Liver (tissue), 3 donors: ENCODE results near the gene PTP4A1.

ENCODE experiments used
- ATF3 ChIP-seq: IDR thresholded peaks from 2 replicates; pipeline ENCODE4 v1.6.1; 2016; ENCODE audit warnings: antibody characterized with exemption
- CTCF ChIP-seq: fragments of 150-350 bp; IDR thresholded peaks from 2 replicates; pipeline ENCODE4 v1.5.1; 2017; ENCODE audit warnings: improper control_type of control experiment, low read depth, low read length; ENCODE audit not compliant: missing input control
- EGR1 ChIP-seq, 2 donors: IDR thresholded peaks; 2 replicates each; pipeline ENCODE4 v1.6.1; 2016 to 2018; ENCODE audit warnings: antibody characterized with exemption in 2 of 2, low read depth in 2 of 2
- FOXA1 ChIP-seq: IDR thresholded peaks from 2 replicates; pipeline ENCODE4 v1.6.1; 2016; ENCODE audit warnings: antibody characterized with exemption
- GABPA ChIP-seq, 2 donors: IDR thresholded peaks in 1 of 2; conservative IDR thresholded peaks in 1 of 2; 2 replicates each; pipeline ENCODE4 v1.6.1; 2016; ENCODE audit warnings: antibody characterized with exemption in 2 of 2, mild to moderate bottlenecking in 1 of 2, moderate library complexity in 1 of 2
- JUND ChIP-seq, 2 donors: IDR thresholded peaks; 2 replicates each; pipeline ENCODE4 v1.6.1; 2016; ENCODE audit warnings: antibody characterized with exemption in 2 of 2
- MAX ChIP-seq: IDR thresholded peaks from 2 replicates; pipeline ENCODE4 v1.6.1; 2016; ENCODE audit warnings: antibody characterized with exemption
- RAD21 ChIP-seq, 2 donors: IDR thresholded peaks; 2 replicates each; pipeline ENCODE4 v1.6.1; 2016; ENCODE audit warnings: antibody characterized with exemption in 2 of 2, mild to moderate bottlenecking in 2 of 2
- REST ChIP-seq: IDR thresholded peaks from 2 replicates; pipeline ENCODE4 v1.6.1; 2016; ENCODE audit warnings: antibody characterized with exemption, mild to moderate bottlenecking
- RXRA ChIP-seq, 2 donors: IDR thresholded peaks; 2 replicates each; pipeline ENCODE4 v1.6.1; 2017 to 2018; ENCODE audit warnings: antibody characterized with exemption in 2 of 2, mild to moderate bottlenecking in 1 of 2
- SP1 ChIP-seq: IDR thresholded peaks from 2 replicates; pipeline ENCODE4 v1.6.1; 2018; ENCODE audit warnings: antibody characterized with exemption, mild to moderate bottlenecking
- TAF1 ChIP-seq: conservative IDR thresholded peaks from 2 replicates; pipeline ENCODE4 v1.6.1; 2016; ENCODE audit warnings: antibody characterized with exemption, mild to moderate bottlenecking
- YY1 ChIP-seq: IDR thresholded peaks from 2 replicates; pipeline ENCODE4 v1.6.1; 2016; ENCODE audit warnings: antibody characterized with exemption, mild to moderate bottlenecking
- donor health status: healthy.
- donor health status: healthy.

GRCh38 chr6:63582579-63583231 lies 10.4 kb downstream of the PTP4A1 start:
- TF ChIP-seq CTCF (no peak), RAD21 (IDR thresholded peaks at IDR 0.05) (no peak), REST (no peak), FOXA1 (no peak), SP1 (peak; percentile 10), RXRA (IDR thresholded peaks at IDR 0.05) (no peak), GABPA (IDR thresholded peaks at IDR 0.05 in 1 of 2, conservative IDR thresholded peaks at IDR 0.05 in 1 of 2) (no peak), TAF1 (no peak), JUND (IDR thresholded peaks at IDR 0.05) (no peak), ATF3 (no peak), EGR1 (IDR thresholded peaks at IDR 0.05; ENCODE audit: low read depth in 2 of 2) (no peak), YY1 (peak; percentile 13), MAX (no peak)
